GM04504 (cell line): Measurements from ENCODE around the gene GJA5.

Source experiments
- DNase-seq: peaks from one replicate; pipeline ENCODE4 v3.0.0-alpha.2; 2012; ENCODE audit warnings: low read depth

The GJA5 gene

GRCh38 chr1:147726168-147726567 is 34.2 kb downstream of the GJA5 start:
- DNase-seq: no peak

GRCh38 chr1:147725685-147726084 is 34.7 kb downstream of the GJA5 start:
- DNase-seq: no peak

GRCh38 chr1:147723691-147724323 is 36.6 kb downstream of the GJA5 start:
- DNase-seq: no peak

GRCh38 chr1:147722124-147722523 is 38.3 kb downstream of the GJA5 start:
- no peak for DNase-seq

GRCh38 chr1:147721716-147722115 is 38.7 kb downstream of the GJA5 start:
- DNase-seq: peak; percentile 5

- DNase-seq: no peak
Measured at GRCh38 chr1:147720557-147720956, 39.8 kb downstream of the GJA5 start.

GRCh38 chr1:147719711-147720225 is 40.6 kb downstream of the GJA5 start:
- DNase-seq: no peak

GRCh38 chr1:147719029-147719698 is 41.2 kb downstream of the GJA5 start:
- no peak for DNase-seq

- no peak for DNase-seq
Measured at GRCh38 chr1:147717706-147718097, 42.7 kb downstream of the GJA5 start.

GRCh38 chr1:147717051-147717705 is 43.2 kb downstream of the GJA5 start:
- DNase-seq: no peak

GRCh38 chr1:147712605-147713004 is 47.8 kb downstream of the GJA5 start:
- no peak for DNase-seq
